Panc1 (cell line): ENCODE measurements around the gene RBBP7. TPM values are rescaled to one million over a fixed set of nuclear protein-coding genes. Genes with fewer than 3 reads are reported as not detected.

ENCODE experiments used
- ATAC-seq: fragments of 200-7000 bp; cut with Tn5 transposase; 2 replicates; pipeline ENCODE4 v1.9.1; 2020; ENCODE audit warnings: mild to moderate bottlenecking, moderate library complexity
- BruUV-seq: library from RNA; stranded (reverse); fragments of 400-500 nt; replicated peaks from 2 replicates; lab custom pipeline; 2021; lab: Mats Ljungman, UMichigan
- CTCF ChIA-PET: fragments of 300-600 bp; sonication (Branson Sonifier 250); formaldehyde crosslinking; loops from one replicate; lab custom pipeline; 2022; ENCODE audit warnings: antibody characterized with exemption; lab: Charles Lee
- POLR2A ChIA-PET: fragments of 300-600 bp; sonication (Branson Sonifier 250); formaldehyde crosslinking; loops from one replicate; lab custom pipeline; 2022; ENCODE audit warnings: antibody characterized with exemption; lab: Charles Lee
- DNase-seq: peaks from one replicate; pipeline ENCODE4 v3.0.0-alpha.2; 2010; ENCODE audit warnings: low read depth, low spot score
- H3K27ac ChIP-seq: 2 replicates; pipeline ENCODE4 v1.5.1; 2011; ENCODE audit warnings: mild to moderate bottlenecking, low read length, inconsistent platforms
- H3K27me3 ChIP-seq: fragments of 200-500 bp; sonication (Bioruptor generic); 2 replicates; pipeline ENCODE4 v1.6.0; 2014; ENCODE audit warnings: low read length, inconsistent platforms; ENCODE audit not compliant: control insufficient read depth, insufficient read depth
- H3K36me3 ChIP-seq: fragments of 200-500 bp; sonication (Bioruptor generic); 2 replicates; pipeline ENCODE4 v1.5.1; 2014; ENCODE audit warnings: inconsistent platforms, mild to moderate bottlenecking, low read length, moderate library complexity; ENCODE audit not compliant: control insufficient read depth, insufficient read depth
- H3K4me1 ChIP-seq: 2 replicates; pipeline ENCODE4 v1.5.1; 2011; ENCODE audit warnings: inconsistent platforms, mild to moderate bottlenecking, low read length, moderate library complexity; ENCODE audit not compliant: control insufficient read depth, insufficient read depth
- H3K4me3 ChIP-seq, 2 experiments: 2 replicates each; pipeline ENCODE4 v1.5.1; 2011 to 2012; ENCODE audit warnings: low read depth in 2 of 2, low read length in 2 of 2, mild to moderate bottlenecking in 2 of 2, inconsistent platforms in 1 of 2, moderate library complexity in 1 of 2
- H3K9me3 ChIP-seq: fragments of 200-500 bp; sonication (Bioruptor generic); 2 replicates; pipeline ENCODE4 v1.5.1; 2014; ENCODE audit warnings: low read depth, mild to moderate bottlenecking, inconsistent platforms, low read length, moderate library complexity; ENCODE audit not compliant: control insufficient read depth, insufficient read depth
- CTCF ChIP-seq: fragments of 450-650 bp; IDR thresholded peaks from 2 replicates; pipeline ENCODE4 v1.5.1; 2017; ENCODE audit warnings: mild to moderate bottlenecking
- POLR2AphosphoS5 ChIP-seq: IDR thresholded peaks from 2 replicates; pipeline ENCODE4 v1.6.1; 2012; ENCODE audit warnings: mild to moderate bottlenecking, low read depth, low read length, moderate library complexity
- REST ChIP-seq, 2 experiments: IDR thresholded peaks; 2 replicates each; pipeline ENCODE4 v1.6.1; 2011 to 2012; ENCODE audit warnings: low read depth in 2 of 2, control low read depth in 1 of 2, low read length in 1 of 2, mild to moderate bottlenecking in 1 of 2, moderate library complexity in 1 of 2; ENCODE audit not compliant: insufficient read depth in 1 of 2
- SIN3A ChIP-seq: IDR thresholded peaks from 2 replicates; pipeline ENCODE4 v1.6.1; 2012; ENCODE audit warnings: low read depth, mild to moderate bottlenecking, low read length, moderate library complexity, borderline replicate concordance; ENCODE audit not compliant: insufficient read depth
- TCF7L2 ChIP-seq: IDR thresholded peaks from 2 replicates; pipeline ENCODE4 v1.6.1; 2011; ENCODE audit warnings: mild to moderate bottlenecking, low read depth, low read length, inconsistent platforms
- in situ Hi-C: cut with HindIII; loops from 2 replicates; pipeline ENCODE4 v1.10.0; 2016; ENCODE audit warnings: low sequenced_read_pairs, low pct_unique_long_range_greater_than_20kb
- intact Hi-C: fragments of 100-400 bp; cut with micrococcal nuclease; formaldehyde crosslinking; loops from one replicate; pipeline ENCODE4 v1.10.0; 2022; ENCODE audit not compliant: unreplicated experiment
- total RNA-seq: library from RNA; stranded (reverse); gene quantifications from one replicate; pipeline ENCODE4 v1.2.1, GENCODE V29; 2021; ENCODE audit not compliant: unreplicated experiment

The RBBP7 gene
- total RNA-seq, 1 experiment from 2014 or later = 95.8 TPM

- Histone ChIP-seq H3K4me1 (peaks cover 5% of the 10 kb centered on the region), H3K36me3 (no peaks in the 10 kb centered on the region), H3K4me3 (no peak overlapping the region), H3K27ac (no peak overlapping the region), H3K27me3 (no peaks in the 10 kb centered on the region), H3K9me3 (no peaks in the 10 kb centered on the region)
- ChIA-PET CTCF (no interaction called here), POLR2A (no interaction called here)
- in situ Hi-C loops = no loop called here
- BruUV-seq = no TSS peak
- DNase-seq (no peak), ATAC-seq (no peak)
- intact Hi-C loops = no loop called here
- TF ChIP-seq REST (IDR thresholded peaks at IDR 0.05; ENCODE audit: insufficient read depth in 1 of 2, low read depth in 2 of 2, low read length in 1 of 2) (no peak), TCF7L2 (no peak), POLR2AphosphoS5 (no peak), CTCF (no peak), SIN3A (no peak)
Measured at GRCh38 chrX:16804923-16805464, 65.2 kb downstream of the RBBP7 start.

GRCh38 chrX:16797841-16798240 is 72.3 kb downstream of the RBBP7 start:
- Histone ChIP-seq H3K9me3 (no peaks in the 10 kb centered on the region), H3K27ac (no peak overlapping the region), H3K27me3 (no peaks in the 10 kb centered on the region), H3K4me1 (no peaks in the 10 kb centered on the region), H3K36me3 (0 out of 2 replicates have a peak, but pooled peaks cover 2% of the 10 kb centered on the region), H3K4me3 (no peak overlapping the region)
- ATAC-seq = no peak
- intact Hi-C loops = no loop called here
- no TSS peak for BruUV-seq
- TF ChIP-seq TCF7L2 = no peak
- in situ Hi-C loops = no loop called here
- ChIA-PET POLR2A (no interaction called here), CTCF (no interaction called here)
- no peak for DNase-seq

- intact Hi-C loops (no loop called here), in situ Hi-C loops (no loop called here)
- Histone ChIP-seq H3K27me3 (no peaks in the 10 kb centered on the region), H3K9me3 (no peaks in the 10 kb centered on the region), H3K4me1 (no peaks in the 10 kb centered on the region), H3K27ac (no peak overlapping the region), H3K36me3 (0 out of 2 replicates have a peak, but pooled peaks cover 2% of the 10 kb centered on the region), H3K4me3 (no peak overlapping the region)
- ATAC-seq (no peak), DNase-seq (no peak)
- no TSS peak for BruUV-seq
- TF ChIP-seq POLR2AphosphoS5 (no peak), CTCF (no peak), TCF7L2 (no peak), REST (IDR thresholded peaks at IDR 0.05; ENCODE audit: insufficient read depth in 1 of 2, low read depth in 2 of 2, low read length in 1 of 2) (no peak), SIN3A (no peak)
- ChIA-PET CTCF (interaction anchor here (0.9 kb wide), 1 partner anchor 18 kb away, joined by 3 read pairs; no protein-coding TSS in a partner anchor), POLR2A (no interaction called here)
Measured at GRCh38 chrX:16797358-16797757, 72.8 kb downstream of the RBBP7 start.
